Stimulated activated CD4-positive, alpha-beta T cell treated with anti-CD3 and anti-CD28 coated beads, Interleukin-1b, Interleukin-23, amount 100 ng/mL, for 24 hours (primary cell): ENCODE results near the gene LRSAM1.

Experiments
- DNase-seq, 4 experiments: peaks; one replicate each; pipeline ENCODE4 v3.0.0-alpha.2; 2020; ENCODE audit warnings: low read depth in 4 of 4, low spot score in 1 of 4

LRSAM1 gene

GRCh38 chr9:127424676-127424999 lies 26.7 kb upstream of the LRSAM1 start:
- DNase-seq = no peak

GRCh38 chr9:127426756-127427155 lies 24.6 kb upstream of the LRSAM1 start:
- DNase-seq = peak in 1 of 4 experiments; percentile 48

- no peak for DNase-seq
Observed at GRCh38 chr9:127428348-127428747, 23.0 kb upstream of the LRSAM1 start.

DNA sequence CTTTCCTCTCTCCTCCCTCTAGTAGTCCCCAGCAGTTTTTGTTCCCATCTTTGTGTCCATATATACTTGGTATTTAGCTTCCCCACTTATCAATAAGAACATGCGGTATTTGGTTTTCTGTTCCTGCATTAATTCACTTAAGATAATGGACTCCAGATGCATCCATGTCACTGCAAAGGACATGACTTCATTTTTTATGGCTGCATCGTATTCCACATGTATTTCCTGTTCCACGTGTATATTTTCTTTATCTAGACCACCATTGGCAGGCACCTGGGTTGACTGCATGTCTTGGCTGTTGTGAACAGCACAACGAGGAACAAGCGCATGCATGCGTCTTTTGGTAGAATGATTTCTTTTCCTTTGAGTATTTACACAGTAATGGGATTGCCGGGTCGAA lies 20.9 kb upstream of the LRSAM1 start:
- DNase-seq = no peak

DNA sequence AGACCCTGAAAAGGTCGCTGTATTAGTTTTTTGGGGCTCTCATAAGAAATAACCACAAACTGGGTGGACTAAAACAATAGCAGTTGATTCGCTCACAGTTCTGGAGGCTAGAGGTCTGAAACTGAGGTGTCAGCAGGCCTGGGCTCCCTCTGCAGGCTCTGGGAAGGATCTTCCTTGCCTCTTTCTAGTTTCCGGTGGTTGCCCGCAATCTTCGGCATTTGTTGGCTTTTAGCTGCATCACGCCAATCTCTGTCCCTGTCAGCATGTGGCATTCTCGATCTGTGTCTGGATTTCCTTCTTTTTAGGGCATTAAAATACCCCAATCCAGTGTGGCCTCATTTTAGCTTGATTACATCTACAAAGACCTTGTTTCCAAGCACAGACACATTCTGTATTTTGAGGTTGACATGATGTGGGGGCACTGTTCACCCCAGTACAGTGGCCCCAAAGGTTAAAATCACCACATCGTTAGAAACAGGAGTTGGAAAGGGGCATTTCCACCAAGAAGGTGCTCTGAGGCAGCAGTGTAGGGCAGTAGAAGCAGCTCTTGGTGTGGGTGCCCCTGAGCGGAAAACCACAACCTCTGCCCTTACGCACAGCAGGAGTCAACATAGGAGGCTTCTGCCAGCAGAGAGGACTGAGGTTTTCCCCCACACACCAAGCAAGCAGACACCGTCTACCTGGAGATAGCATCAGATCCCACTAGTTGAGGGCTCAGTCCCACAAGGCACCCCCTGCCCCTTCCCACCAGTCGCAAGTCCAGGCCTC lies 13.6 kb upstream of the LRSAM1 start:
- no peak for DNase-seq

DNA sequence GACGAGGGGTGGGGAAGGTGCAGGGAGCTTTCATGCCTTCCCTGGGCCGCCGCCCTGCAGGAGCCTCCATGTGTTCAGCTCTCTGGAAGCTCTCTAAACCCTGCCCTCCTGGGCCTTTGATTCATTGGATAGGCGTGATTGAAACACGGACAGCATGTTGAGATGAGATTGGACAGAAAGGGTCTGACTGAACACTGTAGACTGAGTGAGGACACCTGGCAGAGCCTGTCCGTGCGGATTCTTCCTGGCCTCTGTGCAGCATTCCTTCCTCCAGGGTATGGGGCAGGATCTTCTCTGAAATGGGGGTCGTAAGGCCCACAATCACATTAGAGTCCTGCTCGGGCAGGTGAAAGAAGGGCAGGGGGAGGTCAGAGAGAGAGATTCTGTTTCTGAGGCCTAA lies 12.9 kb upstream of the LRSAM1 start:
- no peak for DNase-seq

DNA sequence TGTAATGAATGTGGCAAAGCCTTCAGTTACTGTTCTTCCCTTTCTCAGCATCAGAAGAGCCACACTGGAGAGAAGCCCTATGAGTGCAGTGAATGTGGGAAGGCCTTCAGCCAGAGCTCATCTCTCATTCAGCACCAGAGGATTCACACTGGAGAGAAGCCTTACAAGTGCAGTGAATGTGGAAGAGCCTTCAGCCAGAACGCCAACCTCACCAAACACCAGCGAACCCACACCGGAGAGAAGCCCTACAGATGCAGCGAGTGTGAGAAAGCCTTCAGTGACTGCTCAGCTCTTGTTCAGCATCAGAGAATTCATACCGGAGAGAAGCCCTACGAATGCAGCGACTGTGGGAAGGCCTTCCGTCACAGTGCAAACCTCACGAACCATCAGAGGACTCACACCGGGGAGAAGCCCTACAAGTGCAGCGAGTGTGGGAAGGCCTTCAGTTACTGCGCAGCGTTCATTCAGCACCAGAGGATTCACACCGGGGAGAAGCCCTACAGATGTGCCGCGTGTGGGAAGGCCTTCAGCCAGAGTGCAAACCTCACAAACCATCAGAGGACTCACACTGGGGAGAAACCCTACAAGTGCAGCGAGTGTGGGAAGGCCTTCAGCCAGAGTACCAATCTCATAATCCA lies 6.9 kb upstream of the LRSAM1 start:
- no peak for DNase-seq

- no peak for DNase-seq
Observed at GRCh38 chr9:127444921-127445850, 6.1 kb upstream of the LRSAM1 start.

DNA sequence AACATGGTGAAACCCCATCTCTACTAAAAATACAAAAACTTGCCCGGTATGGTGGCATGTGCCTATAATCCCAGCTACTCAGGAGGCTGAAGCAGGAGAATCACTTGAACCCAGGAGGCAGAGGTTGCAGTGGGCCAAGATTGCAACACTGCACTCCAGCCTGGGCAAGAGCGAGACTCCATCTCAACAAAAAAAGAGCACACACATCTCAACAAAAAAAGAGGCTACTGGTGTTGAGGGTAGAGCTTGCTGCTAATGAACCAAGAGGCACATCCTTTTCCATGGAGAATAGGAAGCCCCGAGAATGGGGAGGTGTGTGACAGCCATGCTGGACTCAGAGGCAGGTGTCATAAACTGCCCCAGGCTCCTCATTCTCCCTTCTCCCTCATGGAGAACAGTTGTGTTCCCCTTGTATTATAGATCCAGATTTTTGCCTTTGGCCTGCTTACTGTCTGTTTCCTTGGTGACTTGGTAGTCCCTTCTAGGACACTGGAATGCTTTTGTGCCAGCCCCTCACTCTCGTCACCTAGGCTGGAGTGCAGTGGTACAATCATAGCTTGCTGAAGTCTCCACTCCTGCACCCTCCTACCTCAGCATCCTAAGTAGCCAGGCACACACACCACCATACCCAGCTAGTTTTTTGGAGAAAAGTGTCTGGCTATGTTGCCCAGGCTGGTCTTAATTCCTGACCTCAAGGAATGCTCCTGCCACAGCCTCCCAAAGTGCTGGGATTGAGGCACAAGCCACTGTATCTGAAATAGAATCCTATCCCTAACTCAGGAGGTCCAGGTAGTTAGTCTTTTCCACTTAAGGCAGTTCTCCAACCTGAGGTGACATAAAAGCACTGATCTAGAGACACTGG lies 5.2 kb upstream of the LRSAM1 start:
- DNase-seq = no peak

GRCh38 chr9:127446713-127447415 lies 4.4 kb upstream of the LRSAM1 start:
- DNase-seq = no peak

GRCh38 chr9:127447416-127448111 lies 3.7 kb upstream of the LRSAM1 start:
- no peak for DNase-seq

DNA sequence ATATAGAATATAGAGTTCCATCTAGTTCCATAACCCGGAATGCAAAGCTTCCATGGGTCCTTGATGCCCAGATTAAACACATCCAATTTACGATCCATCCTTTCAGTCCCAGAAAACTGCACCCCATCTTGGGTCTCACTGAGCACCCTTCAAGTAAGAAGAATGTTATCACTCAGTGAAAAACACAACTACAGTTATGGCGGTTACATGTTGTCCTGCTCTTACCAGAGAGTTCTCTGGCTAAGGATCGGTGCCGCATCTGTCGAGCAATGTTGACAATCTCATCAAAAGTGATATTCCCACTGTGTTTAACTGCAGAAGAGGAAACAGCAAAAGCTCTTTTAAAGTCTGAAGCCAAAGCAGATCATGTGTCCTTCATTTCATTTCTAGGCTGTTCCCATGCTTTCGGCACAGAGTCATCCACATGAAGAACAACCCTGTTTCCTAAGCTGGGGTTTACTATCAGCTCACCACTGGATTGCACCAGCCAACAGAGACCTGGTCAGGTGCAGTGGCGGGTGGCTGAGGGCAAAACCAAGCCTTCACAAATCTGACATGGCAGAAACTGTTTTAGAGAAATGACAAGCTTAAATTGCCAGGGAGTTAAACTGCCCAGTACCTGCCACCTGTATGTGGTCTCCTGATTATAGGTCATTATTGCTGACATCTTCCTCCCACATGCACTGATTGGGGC lies 3.1 kb upstream of the LRSAM1 start:
- no peak for DNase-seq

GRCh38 chr9:127449332-127449966 lies 1.9 kb upstream of the LRSAM1 start:
- no peak for DNase-seq

DNA sequence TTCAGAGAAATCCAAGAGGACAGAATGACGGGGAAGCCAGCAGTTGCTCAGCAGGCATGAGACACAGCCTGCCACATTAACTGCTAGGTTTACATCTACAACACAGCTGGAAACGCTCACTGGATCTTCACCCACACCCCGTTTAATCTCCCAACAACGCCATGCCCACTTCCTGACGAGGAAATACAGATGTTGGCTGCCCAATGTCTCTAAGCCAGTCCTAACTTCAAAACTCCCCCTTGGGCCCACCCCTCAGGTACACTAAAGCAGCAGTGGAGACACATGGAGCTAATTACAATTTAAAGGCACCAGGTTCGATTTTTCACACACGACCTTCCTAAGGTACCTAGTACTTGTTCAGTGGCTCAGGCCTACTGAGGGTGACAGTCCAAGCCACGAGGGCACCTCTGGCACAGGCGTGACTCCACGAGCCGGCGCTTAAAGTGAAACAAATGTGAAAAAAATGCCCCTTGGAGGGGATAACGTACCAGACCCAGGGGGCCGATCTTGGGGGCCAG lies 1.0 kb upstream of the LRSAM1 start:
- DNase-seq = no peak

GRCh38 chr9:127451608-127451857 lies 223 bp downstream of the LRSAM1 start:
- DNase-seq = no peak

DNA sequence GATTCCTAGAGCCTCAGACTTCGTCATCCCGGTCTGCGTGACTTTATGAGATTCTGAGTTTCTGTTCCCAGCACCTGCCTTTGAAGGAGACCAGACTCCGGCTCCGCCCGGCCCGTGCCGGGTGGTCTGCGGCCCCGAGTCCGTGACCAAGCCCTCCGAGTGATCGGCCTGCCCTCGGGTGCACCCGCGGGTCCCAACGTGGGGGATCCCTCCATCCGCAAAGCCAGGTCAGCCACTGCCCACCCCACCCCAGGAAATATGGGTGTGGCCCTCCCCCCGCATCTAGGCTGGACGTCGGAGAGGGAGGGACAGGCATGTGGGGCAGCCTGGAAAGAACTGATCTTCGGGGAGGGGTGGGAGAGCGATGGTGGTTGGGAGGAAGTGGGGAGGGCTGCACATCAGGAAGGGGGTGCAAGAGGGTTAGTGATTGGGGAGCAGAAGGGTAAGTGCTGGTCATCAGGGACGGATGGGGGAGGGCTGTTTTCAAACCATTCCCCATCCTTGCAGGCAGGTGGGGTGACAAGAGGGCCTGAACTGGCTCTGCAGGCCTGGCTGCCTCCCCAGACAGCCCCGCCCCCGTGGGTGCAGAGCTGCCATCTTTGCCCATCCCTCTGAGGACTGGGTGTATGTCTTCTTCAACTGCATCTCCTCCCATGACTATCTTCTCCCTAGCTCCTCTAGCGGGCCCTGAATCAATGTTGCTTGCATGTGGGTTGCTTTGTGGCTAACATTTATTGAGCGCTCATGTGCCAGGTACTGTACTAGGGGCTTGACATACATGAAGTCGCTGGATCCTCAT lies 747 bp downstream of the LRSAM1 start:
- DNase-seq = peak in 1 of 4 experiments; percentile 23

GRCh38 chr9:127452691-127453090 lies 1.4 kb downstream of the LRSAM1 start:
- DNase-seq = no peak
